Caco-2 (cell line): ENCODE measurements around the gene THRB. TPM values are rescaled to one million over a fixed set of nuclear protein-coding genes. Genes with fewer than 3 reads are reported as not detected.

Source experiments
- BruUV-seq: library from RNA; stranded (reverse); fragments of 400-500 nt; replicated peaks from 2 replicates; lab custom pipeline; 2021; lab: Mats Ljungman, UMichigan
- CTCF ChIA-PET: fragments of 300-600 bp; sonication (Branson Sonifier 250); formaldehyde crosslinking; loops from one replicate; lab custom pipeline; 2022; ENCODE audit warnings: antibody characterized with exemption; lab: Charles Lee
- POLR2A ChIA-PET: fragments of 300-600 bp; sonication (Branson Sonifier 250); formaldehyde crosslinking; loops from one replicate; lab custom pipeline; 2022; ENCODE audit warnings: antibody characterized with exemption; lab: Charles Lee
- DNase-seq, 2 experiments: peaks; one replicate each; pipeline versions ENCODE4 v3.0.0 to v3.0.0-alpha.2; 2020 to 2022
- H3K27me3 ChIP-seq: replicated peaks from 2 replicates; pipeline ENCODE4 v1.6.0; 2011; ENCODE audit warnings: low read length; ENCODE audit not compliant: control insufficient read depth, insufficient read depth
- H3K36me3 ChIP-seq: 2 replicates; pipeline ENCODE4 v1.5.1; 2011; ENCODE audit warnings: low read length; ENCODE audit not compliant: control insufficient read depth, insufficient read depth
- H3K4me1 ChIP-seq: fragments of 250-450 bp; sonication (Bioruptor Pico); 2 replicates; pipeline ENCODE4 v1.5.1; 2020; ENCODE audit warnings: mild to moderate bottlenecking
- H3K4me3 ChIP-seq: 2 replicates; pipeline ENCODE4 v1.5.1; 2011; ENCODE audit warnings: low read depth, mild to moderate bottlenecking, control low read depth, low read length
- H3K9me3 ChIP-seq: fragments of 250-450 bp; sonication (Bioruptor Pico); 2 replicates; pipeline ENCODE4 v1.5.1; 2020; ENCODE audit warnings: mild to moderate bottlenecking, moderate library complexity
- H3K27ac Mint-ChIP-seq: one replicate; pipeline ENCODE4 v1.8.0; 2022; ENCODE audit warnings: mixed read lengths; ENCODE audit not compliant: unreplicated experiment
- H3K27me3 Mint-ChIP-seq: one replicate; pipeline ENCODE4 v1.8.0; 2022; ENCODE audit warnings: mixed read lengths; ENCODE audit not compliant: insufficient read depth, unreplicated experiment
- H3K36me3 Mint-ChIP-seq: one replicate; pipeline ENCODE4 v1.8.0; 2022; ENCODE audit warnings: mild to moderate bottlenecking, mixed read lengths; ENCODE audit not compliant: insufficient read depth, unreplicated experiment
- H3K4me1 Mint-ChIP-seq: one replicate; pipeline ENCODE4 v1.8.0; 2022; ENCODE audit warnings: low read depth, mixed read lengths; ENCODE audit not compliant: unreplicated experiment
- H3K4me3 Mint-ChIP-seq: one replicate; pipeline ENCODE4 v1.8.0; 2022; ENCODE audit warnings: mild to moderate bottlenecking, moderate library complexity, mixed read lengths; ENCODE audit not compliant: unreplicated experiment
- H3K9me3 Mint-ChIP-seq: one replicate; pipeline ENCODE4 v1.8.0; 2022; ENCODE audit warnings: mixed read lengths; ENCODE audit not compliant: unreplicated experiment
- intact Hi-C: fragments of 100-400 bp; cut with micrococcal nuclease; formaldehyde crosslinking; loops from one replicate; pipeline ENCODE4 v1.10.0; 2022; ENCODE audit not compliant: unreplicated experiment
- total RNA-seq: library from RNA; stranded (reverse); gene quantifications from 2 replicates; pipeline ENCODE4 v1.2.3, GENCODE V29; 2022
- TF ChIP-seq, protein P1 (sequence below), 2 experiments: fragments of 200-600 bp in 1 of 2; IDR thresholded peaks; 1 replicate in 1 of 2; 2 replicates in 1 of 2; pipeline versions ENCODE4 v1.5.1 to v1.8.0; 2011 to 2022; ENCODE audit warnings: antibody characterized with exemption in 1 of 2, control low read depth in 1 of 2, inconsistent platforms in 1 of 2, low read depth in 1 of 2, low read length in 1 of 2, mild to moderate bottlenecking in 1 of 2, moderate library complexity in 1 of 2; ENCODE audit not compliant: insufficient read depth in 1 of 2, severe bottlenecking in 1 of 2, unreplicated experiment in 1 of 2

The THRB gene
- total RNA-seq, 1 experiment from 2014 or later: 19.4 TPM

DNA sequence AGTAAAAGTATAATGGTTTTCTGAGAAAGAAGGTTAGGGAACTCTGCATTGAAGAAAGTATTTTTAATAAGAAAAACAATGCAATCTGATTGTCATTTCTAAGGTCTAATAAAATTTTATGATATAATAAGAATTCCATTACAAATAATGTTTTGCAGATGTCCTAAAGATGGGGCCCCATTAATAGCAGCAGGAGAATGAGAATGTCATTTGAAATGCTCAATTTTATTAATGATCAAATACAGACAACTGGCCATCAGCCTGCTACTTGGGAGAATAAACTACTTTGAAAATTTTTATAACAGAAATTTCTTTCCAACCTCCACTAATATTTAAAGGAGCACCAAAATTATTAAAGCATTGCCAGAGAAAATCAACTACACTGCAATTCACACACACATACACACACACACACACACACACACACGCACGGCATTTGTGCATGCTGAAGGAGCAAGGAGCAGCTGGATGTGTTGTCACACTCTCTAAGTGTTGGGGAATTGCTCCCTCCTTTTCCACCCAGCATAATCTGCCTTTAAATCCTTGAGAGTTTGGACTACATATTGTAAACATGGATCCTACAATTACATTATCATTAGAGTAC is 109.5 kb downstream of the THRB start:
- Mint-ChIP-seq H3K4me3 (no peak overlapping the region), H3K4me1 (peaks cover 5% of the 10 kb centered on the region), H3K9me3 (no peaks in the 10 kb centered on the region), H3K36me3 (no peaks in the 10 kb centered on the region), H3K27ac (no peak overlapping the region), H3K27me3 (no peaks in the 10 kb centered on the region)
- BruUV-seq: no TSS peak
- no peak for DNase-seq
- no peaks in the 10 kb centered on the region; the same call in 1 of the 2 replicates for H3K36me3 ChIP-seq
- H3K9me3 ChIP-seq: no peaks in the 10 kb centered on the region
- TF ChIP-seq, protein P1, sequence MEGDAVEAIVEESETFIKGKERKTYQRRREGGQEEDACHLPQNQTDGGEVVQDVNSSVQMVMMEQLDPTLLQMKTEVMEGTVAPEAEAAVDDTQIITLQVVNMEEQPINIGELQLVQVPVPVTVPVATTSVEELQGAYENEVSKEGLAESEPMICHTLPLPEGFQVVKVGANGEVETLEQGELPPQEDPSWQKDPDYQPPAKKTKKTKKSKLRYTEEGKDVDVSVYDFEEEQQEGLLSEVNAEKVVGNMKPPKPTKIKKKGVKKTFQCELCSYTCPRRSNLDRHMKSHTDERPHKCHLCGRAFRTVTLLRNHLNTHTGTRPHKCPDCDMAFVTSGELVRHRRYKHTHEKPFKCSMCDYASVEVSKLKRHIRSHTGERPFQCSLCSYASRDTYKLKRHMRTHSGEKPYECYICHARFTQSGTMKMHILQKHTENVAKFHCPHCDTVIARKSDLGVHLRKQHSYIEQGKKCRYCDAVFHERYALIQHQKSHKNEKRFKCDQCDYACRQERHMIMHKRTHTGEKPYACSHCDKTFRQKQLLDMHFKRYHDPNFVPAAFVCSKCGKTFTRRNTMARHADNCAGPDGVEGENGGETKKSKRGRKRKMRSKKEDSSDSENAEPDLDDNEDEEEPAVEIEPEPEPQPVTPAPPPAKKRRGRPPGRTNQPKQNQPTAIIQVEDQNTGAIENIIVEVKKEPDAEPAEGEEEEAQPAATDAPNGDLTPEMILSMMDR (IDR thresholded peaks at IDR 0.05; ENCODE audit: insufficient read depth in 1 of 2, low read depth in 1 of 2, low read length in 1 of 2, severe bottlenecking in 1 of 2, unreplicated experiment in 1 of 2): no peak
- ChIA-PET POLR2A (no interaction called here), CTCF (no interaction called here)
- no peaks in the 10 kb centered on the region for H3K27me3 ChIP-seq
- H3K4me1 ChIP-seq: peaks cover 27% of the 10 kb centered on the region
- no peak overlapping the region for H3K4me3 ChIP-seq
- intact Hi-C loops: no loop called here

DNA sequence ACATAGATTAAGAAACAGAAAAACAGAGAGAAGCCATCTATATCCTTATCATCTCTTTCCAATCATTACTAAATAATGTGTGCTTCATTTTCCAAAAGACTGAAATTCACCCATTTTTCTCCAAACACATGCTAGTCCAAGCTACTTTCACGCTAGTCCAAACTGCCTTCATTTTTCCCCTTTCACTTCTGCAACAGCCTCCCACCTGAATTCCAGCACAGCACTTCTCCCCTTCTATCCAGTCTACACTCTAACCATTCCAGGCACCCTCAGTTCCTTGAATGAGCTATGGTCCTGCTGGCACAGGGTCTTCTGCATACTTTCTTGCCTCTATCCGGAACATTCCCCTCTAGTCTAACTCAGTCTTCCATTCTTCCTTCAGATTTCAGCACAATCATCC is 112.0 kb downstream of the THRB start:
- peaks cover 8% of the 10 kb centered on the region for H3K4me1 Mint-ChIP-seq
- Histone ChIP-seq H3K9me3 (no peaks in the 10 kb centered on the region), H3K4me3 (no peak overlapping the region), H3K4me1 (peaks cover 12% of the 10 kb centered on the region; the same call in 1 of the 2 replicates), H3K36me3 (no peaks in the 10 kb centered on the region; the same call in 1 of the 2 replicates), H3K27me3 (no peaks in the 10 kb centered on the region)
- no peak overlapping the region for H3K4me3 Mint-ChIP-seq
- no TSS peak for BruUV-seq
- no peak overlapping the region for H3K27ac Mint-ChIP-seq
- DNase-seq: no peak
- ChIA-PET CTCF (no interaction called here), POLR2A (no interaction called here)
- no peaks in the 10 kb centered on the region for H3K36me3 Mint-ChIP-seq
- no peaks in the 10 kb centered on the region for H3K27me3 Mint-ChIP-seq
- TF ChIP-seq, protein P1 (IDR thresholded peaks at IDR 0.05; ENCODE audit: insufficient read depth in 1 of 2, low read depth in 1 of 2, low read length in 1 of 2, severe bottlenecking in 1 of 2, unreplicated experiment in 1 of 2): no peak
- intact Hi-C loops: no loop called here
- H3K9me3 Mint-ChIP-seq: no peaks in the 10 kb centered on the region

DNA sequence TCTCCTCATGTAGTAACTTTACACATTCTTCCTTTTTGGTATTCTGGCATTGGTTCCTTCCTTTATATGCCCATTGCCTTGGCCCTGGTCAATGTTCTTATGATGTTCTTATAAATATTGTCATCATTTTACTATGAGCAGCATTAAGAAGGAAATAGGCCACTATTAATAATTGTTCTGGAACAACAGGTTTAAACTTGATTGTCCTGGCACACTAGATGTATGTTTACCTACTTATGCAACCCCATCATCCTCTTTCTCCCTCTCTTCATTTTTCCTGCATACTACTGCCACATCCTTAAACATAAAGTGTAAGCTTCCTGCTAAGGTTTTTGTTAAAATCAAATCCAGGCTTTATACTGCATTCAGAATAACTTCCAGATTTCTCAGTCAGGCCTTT is 114.7 kb downstream of the THRB start:
- POLR2A ChIA-PET: no interaction called here
- no peaks in the 10 kb centered on the region for H3K36me3 Mint-ChIP-seq
- intact Hi-C loops: no loop called here

More for the DNA sequence above, 114.7 kb downstream of the THRB start:
- H3K4me3 Mint-ChIP-seq: no peak overlapping the region
- H3K4me1 Mint-ChIP-seq: peaks cover 29% of the 10 kb centered on the region
- DNase-seq: no peak
- H3K27me3 ChIP-seq: no peaks in the 10 kb centered on the region
- H3K27ac Mint-ChIP-seq: no peak overlapping the region
- no peaks in the 10 kb centered on the region for H3K36me3 ChIP-seq
- no peaks in the 10 kb centered on the region for H3K9me3 ChIP-seq
- H3K27me3 Mint-ChIP-seq: no peaks in the 10 kb centered on the region
- CTCF ChIA-PET: no interaction called here
- no TSS peak for BruUV-seq
- H3K4me3 ChIP-seq: no peak overlapping the region
- TF ChIP-seq, protein P1 (IDR thresholded peaks at IDR 0.05; ENCODE audit: insufficient read depth in 1 of 2, low read depth in 1 of 2, low read length in 1 of 2, severe bottlenecking in 1 of 2, unreplicated experiment in 1 of 2): no peak
- H3K4me1 ChIP-seq: peaks cover 21% of the 10 kb centered on the region
- H3K9me3 Mint-ChIP-seq: no peaks in the 10 kb centered on the region
